HUES48 (cell line): ENCODE measurements around the gene PRLR.
A peak's percentile ranks its signal among the peaks of the same experiment; 100 is the strongest.

Experiments used
- H3K27ac ChIP-seq: one replicate; pipeline ENCODE4 v1.7.0; 2013; ENCODE audit warnings: low read depth, low read length, inconsistent platforms
- H3K27me3 ChIP-seq: 2 replicates; pipeline ENCODE4 v1.6.1; 2013; ENCODE audit warnings: mild to moderate bottlenecking, low read length; ENCODE audit not compliant: control insufficient read depth, insufficient read depth
- H3K36me3 ChIP-seq: 2 replicates; pipeline ENCODE4 v1.6.1; 2013; ENCODE audit warnings: low read length; ENCODE audit not compliant: control insufficient read depth, insufficient read depth
- H3K4me1 ChIP-seq: 2 replicates; pipeline ENCODE4 v1.6.1; 2013; ENCODE audit warnings: mild to moderate bottlenecking, low read length; ENCODE audit not compliant: control insufficient read depth, insufficient read depth
- H3K4me3 ChIP-seq: 2 replicates; pipeline ENCODE4 v1.5.1; 2013; ENCODE audit warnings: mild to moderate bottlenecking, low read depth, low read length
- H3K9ac ChIP-seq: 2 replicates; pipeline ENCODE4 v1.6.1; 2013; ENCODE audit warnings: mild to moderate bottlenecking, low read depth, low read length, moderate library complexity
- H3K9me3 ChIP-seq: 2 replicates; pipeline ENCODE4 v1.6.1; 2013; ENCODE audit warnings: low read length; ENCODE audit not compliant: control insufficient read depth, insufficient read depth

Gene PRLR

DNA sequence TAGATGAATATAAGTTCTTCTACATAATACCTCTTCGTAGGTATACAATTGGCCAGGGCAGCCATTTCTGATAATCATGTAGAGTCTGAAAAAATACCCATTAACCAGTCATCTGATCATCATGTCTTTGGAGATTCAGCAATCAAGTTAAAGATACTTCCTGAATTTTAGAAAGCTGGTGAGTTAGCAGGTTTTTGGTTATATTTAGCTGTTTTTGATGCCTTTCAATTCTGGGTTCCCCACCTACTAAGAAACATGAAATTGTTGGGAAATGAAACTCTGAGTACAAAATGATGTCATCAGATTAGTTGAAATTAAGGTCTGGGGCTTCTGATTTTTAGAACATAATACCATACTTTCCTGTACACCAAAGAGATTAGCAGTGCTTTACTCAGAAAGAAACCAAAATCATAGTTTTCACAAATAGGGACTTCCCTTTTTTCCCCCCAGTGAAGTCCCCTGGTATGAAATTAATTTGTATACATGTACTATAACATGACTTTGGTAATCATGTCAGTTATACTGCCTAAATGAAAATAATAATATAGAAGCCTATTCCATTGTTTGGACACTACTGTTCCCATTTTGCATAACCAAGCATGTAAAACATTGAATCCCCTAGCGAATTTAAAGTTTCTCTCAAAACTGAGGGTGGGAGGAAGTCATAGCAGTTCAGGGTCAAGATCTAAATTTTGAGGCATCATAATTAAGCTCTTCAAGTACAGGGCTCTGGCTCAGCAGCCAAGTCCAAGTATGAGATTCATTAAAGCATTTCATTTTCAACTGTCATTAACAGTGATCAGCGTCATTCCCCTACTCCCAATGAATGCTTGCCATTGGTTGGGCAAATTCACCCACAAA is 17.9 kb downstream of the PRLR start:
- H3K27ac ChIP-seq = no peak overlapping the region
- no peaks in the 10 kb centered on the region for H3K4me1 ChIP-seq
- H3K36me3 ChIP-seq = no peaks in the 10 kb centered on the region
- H3K4me3 ChIP-seq = no peak overlapping the region
- H3K9ac ChIP-seq = no peak overlapping the region
- no peaks in the 10 kb centered on the region for H3K27me3 ChIP-seq
- no peaks in the 10 kb centered on the region for H3K9me3 ChIP-seq

DNA sequence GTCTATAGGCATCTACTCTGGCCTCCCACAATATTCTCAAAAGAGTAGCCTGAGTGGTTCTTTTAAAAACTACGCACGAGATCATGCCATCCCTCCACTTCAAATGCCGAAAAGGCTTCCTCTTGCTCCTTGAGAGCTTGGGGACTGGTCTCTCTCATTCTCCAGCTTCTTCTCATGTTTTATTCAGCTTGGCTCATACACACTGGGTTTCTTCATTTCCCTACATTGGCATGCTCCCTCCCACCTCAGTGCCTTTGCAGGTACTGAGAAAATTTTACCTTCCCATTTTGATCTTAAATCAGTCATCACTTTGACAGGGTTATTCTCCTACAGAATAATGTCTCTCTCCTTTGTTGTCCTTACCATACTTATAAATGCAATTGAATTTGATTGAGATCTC is 20.4 kb downstream of the PRLR start:
- Histone ChIP-seq H3K4me1 (no peaks in the 10 kb centered on the region), H3K9ac (no peak overlapping the region), H3K36me3 (no peaks in the 10 kb centered on the region), H3K9me3 (no peaks in the 10 kb centered on the region), H3K27me3 (no peaks in the 10 kb centered on the region), H3K27ac (no peak overlapping the region), H3K4me3 (no peak overlapping the region)

DNA sequence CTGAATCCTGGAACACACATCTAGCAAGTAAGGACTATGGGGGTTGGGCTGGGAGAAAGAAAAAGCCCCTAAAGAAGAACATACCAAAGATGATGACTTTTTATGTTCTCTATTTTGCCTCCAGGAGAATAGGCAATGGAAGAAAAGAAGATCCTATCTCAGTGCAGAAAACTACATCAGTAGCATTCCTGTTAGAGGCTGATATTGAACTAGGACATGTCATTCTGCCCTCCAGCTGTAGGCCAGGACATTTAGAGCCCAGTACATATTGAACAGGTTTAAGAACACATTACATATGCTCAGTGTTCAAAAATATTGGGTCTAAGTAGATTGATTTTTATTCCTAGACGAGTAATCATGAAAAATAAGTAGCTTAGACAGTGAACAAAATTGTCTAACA is 24.7 kb downstream of the PRLR start:
- Histone ChIP-seq H3K9ac (no peak overlapping the region), H3K27ac (no peak overlapping the region), H3K4me1 (no peaks in the 10 kb centered on the region), H3K36me3 (no peaks in the 10 kb centered on the region), H3K4me3 (no peak overlapping the region), H3K9me3 (no peaks in the 10 kb centered on the region), H3K27me3 (no peaks in the 10 kb centered on the region)

DNA sequence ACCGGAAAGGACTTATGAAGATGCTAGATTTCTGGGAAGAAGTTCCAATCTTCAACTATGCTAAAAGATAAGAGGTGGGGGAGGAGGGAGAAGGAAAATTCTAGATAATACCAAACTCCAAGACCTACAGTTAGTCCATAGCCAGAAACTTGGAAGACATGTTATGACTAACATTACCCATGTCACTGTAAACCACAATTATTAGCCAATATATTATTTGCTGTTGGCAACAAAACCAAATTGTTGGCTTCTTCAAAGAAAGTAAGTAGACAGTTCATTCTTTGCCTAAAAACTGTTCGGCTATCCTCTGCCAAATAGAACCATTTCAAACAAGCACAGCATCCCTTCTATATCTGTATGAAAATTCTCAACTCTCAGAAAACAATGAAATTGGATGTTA is 25.1 kb downstream of the PRLR start:
- no peaks in the 10 kb centered on the region for H3K36me3 ChIP-seq
- H3K4me3 ChIP-seq = no peak overlapping the region
- no peaks in the 10 kb centered on the region for H3K9me3 ChIP-seq
- no peaks in the 10 kb centered on the region for H3K27me3 ChIP-seq
- H3K9ac ChIP-seq = no peak overlapping the region
- H3K4me1 ChIP-seq = no peaks in the 10 kb centered on the region
- no peak overlapping the region for H3K27ac ChIP-seq

DNA sequence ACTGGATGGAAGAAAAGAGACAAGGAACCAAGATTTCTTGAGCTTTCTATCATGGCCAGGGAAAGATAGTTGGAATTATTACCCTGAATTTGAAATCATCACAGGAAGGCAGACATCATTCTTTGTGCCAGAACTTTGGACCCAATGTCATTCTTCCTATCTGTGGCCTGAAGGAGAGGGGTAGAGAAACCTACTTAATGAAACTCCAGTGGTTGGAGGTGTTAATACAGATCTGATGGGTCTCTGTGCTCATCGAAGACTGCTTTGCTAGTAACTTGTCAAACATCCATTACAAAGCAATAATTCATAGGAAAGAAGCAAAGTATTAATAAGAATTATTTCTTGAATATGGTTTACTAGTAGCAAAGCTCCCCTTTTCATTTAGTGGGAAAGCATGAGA is 26.9 kb downstream of the PRLR start:
- Histone ChIP-seq H3K36me3 (no peaks in the 10 kb centered on the region), H3K9ac (no peak overlapping the region), H3K4me1 (peaks cover 5% of the 10 kb centered on the region; the same call in 1 of the 2 replicates), H3K27ac (no peak overlapping the region), H3K9me3 (no peaks in the 10 kb centered on the region), H3K27me3 (no peaks in the 10 kb centered on the region), H3K4me3 (no peak overlapping the region)

- H3K9me3 ChIP-seq = no peaks in the 10 kb centered on the region
- no peak overlapping the region for H3K9ac ChIP-seq
- no peaks in the 10 kb centered on the region for H3K27me3 ChIP-seq
- H3K4me1 ChIP-seq = peaks cover 5% of the 10 kb centered on the region; the same call in 1 of the 2 replicates
- no peak overlapping the region for H3K27ac ChIP-seq
- H3K4me3 ChIP-seq = no peak overlapping the region
- no peaks in the 10 kb centered on the region for H3K36me3 ChIP-seq
These were observed 27.8 kb downstream of the PRLR start for GRCh38 chr5:35202319-35203111.

DNA sequence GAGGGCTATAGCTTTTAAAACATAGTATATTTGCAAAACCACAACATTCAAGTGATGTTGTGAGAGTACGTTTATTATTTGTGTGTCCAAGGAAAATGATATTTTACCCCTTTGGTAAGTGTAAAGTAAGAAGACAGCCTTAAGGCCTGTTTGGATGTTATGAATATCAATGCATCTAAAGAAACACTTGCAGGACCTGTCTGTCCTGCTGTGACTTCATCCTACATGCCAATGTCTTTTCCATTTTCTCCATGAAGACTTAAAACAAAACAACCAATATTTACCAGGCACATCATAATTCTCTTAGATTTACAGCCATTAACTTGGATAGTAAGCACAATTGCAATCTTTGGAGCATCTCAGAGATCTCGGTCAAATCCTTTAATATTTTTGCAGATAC is 29.0 kb downstream of the PRLR start:
- H3K27ac ChIP-seq = no peak overlapping the region
- no peaks in the 10 kb centered on the region for H3K36me3 ChIP-seq
- no peak overlapping the region for H3K4me3 ChIP-seq
- H3K4me1 ChIP-seq = peaks cover 5% of the 10 kb centered on the region; the same call in 1 of the 2 replicates
- no peaks in the 10 kb centered on the region for H3K9me3 ChIP-seq
- no peak overlapping the region for H3K9ac ChIP-seq
- H3K27me3 ChIP-seq = no peaks in the 10 kb centered on the region

DNA sequence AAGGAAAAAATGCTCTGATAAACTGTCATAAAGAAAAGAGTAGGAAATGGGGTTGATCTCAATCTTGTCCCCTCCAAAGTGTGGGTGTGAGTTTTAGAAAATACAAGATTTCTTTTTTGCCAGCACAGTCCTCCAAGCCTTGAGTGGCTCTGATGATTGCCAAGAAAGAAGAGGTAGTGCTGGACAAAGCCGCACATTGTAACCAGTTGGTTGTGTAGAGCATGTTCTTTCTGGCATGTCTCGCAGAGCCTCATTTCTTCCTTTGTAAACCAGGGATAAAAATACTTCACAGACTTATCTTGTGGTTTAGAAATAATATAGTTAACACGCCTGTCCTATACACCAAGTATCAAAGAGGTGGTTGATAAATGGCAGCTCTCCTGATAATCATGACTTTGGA is 30.4 kb downstream of the PRLR start:
- no peaks in the 10 kb centered on the region for H3K27me3 ChIP-seq
- peaks cover 5% of the 10 kb centered on the region; the same call in 1 of the 2 replicates for H3K4me1 ChIP-seq
- H3K27ac ChIP-seq = no peak overlapping the region
- H3K9ac ChIP-seq = no peak overlapping the region
- H3K9me3 ChIP-seq = no peaks in the 10 kb centered on the region
- H3K4me3 ChIP-seq = no peak overlapping the region
- no peaks in the 10 kb centered on the region for H3K36me3 ChIP-seq

DNA sequence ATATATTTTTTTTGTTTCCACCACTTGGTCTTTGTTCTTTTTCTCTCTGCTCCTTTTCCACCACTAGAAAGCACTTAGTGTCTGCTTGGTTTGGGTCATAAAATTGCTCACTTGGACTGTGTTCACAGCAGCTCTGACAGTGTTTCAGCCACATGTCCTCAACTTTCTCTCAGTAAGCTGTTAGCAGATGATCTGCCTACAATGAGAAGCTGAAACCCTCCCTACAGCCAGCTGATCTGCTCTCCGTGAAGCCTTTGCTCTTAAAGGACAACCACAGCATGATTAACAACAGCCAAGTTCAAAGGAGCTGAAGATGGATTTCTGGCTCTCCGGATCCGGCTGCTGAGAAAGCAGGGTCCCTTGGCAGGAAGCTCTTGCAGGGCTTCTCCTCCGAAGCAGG is 31.6 kb downstream of the PRLR start:
- no peak overlapping the region for H3K4me3 ChIP-seq
- peak overlapping the region; percentile 10 for H3K27ac ChIP-seq
- no peaks in the 10 kb centered on the region for H3K27me3 ChIP-seq

DNA sequence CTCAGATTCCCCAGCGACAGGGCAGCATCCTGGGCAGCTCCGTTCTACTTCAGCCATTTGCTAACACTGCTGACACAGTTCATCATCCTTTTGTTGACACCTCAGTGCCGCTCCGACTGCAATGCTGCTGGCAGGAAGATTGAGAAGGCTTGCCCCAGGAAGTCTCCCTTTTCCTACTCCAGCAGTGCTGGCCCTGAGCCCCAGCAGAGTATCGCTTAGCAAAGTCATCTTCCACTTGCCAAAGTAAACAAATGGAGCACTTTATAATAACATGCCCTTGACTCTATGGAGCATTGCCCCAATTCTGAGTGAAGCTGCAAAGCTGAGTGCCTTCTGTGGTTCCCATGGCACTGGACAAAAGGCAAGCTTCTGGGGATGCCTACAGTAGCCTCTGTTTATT is 32.2 kb downstream of the PRLR start:
- peaks cover 5% of the 10 kb centered on the region; the same call in 1 of the 2 replicates for H3K4me1 ChIP-seq
- no peaks in the 10 kb centered on the region for H3K9me3 ChIP-seq
- H3K27me3 ChIP-seq = no peaks in the 10 kb centered on the region
- H3K4me3 ChIP-seq = no peak overlapping the region
- H3K27ac ChIP-seq = no peak overlapping the region
- no peak overlapping the region for H3K9ac ChIP-seq
- no peaks in the 10 kb centered on the region for H3K36me3 ChIP-seq

More for the DNA sequence above, 31.6 kb downstream of the PRLR start:
- Histone ChIP-seq H3K9ac (no peak overlapping the region), H3K9me3 (no peaks in the 10 kb centered on the region), H3K36me3 (no peaks in the 10 kb centered on the region), H3K4me1 (peaks cover 5% of the 10 kb centered on the region; the same call in 1 of the 2 replicates)

- H3K36me3 ChIP-seq = no peaks in the 10 kb centered on the region
- no peak overlapping the region for H3K9ac ChIP-seq
- no peak overlapping the region for H3K27ac ChIP-seq
- H3K27me3 ChIP-seq = no peaks in the 10 kb centered on the region
- no peak overlapping the region for H3K4me3 ChIP-seq
- H3K9me3 ChIP-seq = no peaks in the 10 kb centered on the region
- peaks cover 5% of the 10 kb centered on the region; the same call in 1 of the 2 replicates for H3K4me1 ChIP-seq
These were observed 32.9 kb downstream of the PRLR start for GRCh38 chr5:35197351-35197750.
